Medulla oblongata (tissue), 1 donor: ENCODE measurements around the gene BCKDHB.
A peak's percentile ranks its signal among the peaks of the same experiment; 100 is the strongest.

Experiments
- DNase-seq: peaks from one replicate; pipeline ENCODE4 v3.0.0-alpha.2; 2015; ENCODE audit errors: extremely low spot score

Gene BCKDHB

DNA sequence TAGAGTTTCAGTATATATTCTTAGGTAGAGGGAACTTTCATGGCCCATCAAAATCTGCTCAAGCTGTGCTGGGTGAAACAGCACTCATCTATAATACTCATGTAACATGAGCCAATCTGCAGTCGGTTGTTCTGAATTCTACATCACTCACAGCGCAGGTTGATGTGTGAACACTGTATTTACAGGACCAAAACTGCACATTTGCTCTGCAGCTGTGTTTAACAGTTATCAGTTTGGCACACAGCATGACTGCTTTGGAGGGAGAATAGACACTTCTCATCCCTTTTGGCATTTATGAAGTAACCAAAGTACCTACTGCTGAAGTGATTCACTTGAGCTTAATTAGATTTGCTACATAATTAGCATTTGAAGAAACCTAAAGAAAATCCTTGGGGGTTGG lies 225.1 kb downstream of the BCKDHB start:
- DNase-seq, result no peak

DNA sequence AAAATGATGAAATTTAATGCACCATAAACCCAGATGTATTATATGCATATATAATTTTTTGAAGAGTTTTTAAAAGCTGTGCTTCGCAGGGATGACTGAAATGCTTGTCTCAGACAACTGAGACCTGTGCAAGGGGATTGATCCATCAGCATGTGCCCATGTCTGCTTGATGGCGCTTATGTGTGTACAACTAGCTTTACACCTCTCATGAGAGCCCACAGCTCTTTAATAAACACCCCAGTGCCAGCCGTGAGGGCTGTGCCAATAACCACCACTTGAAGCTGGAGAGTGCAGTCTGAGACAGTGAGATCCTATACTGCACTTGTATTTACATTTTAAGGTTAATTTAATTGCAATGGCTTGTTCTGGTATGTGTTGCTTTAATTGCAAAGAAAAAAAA lies 225.5 kb downstream of the BCKDHB start:
- DNase-seq, result no peak

DNA sequence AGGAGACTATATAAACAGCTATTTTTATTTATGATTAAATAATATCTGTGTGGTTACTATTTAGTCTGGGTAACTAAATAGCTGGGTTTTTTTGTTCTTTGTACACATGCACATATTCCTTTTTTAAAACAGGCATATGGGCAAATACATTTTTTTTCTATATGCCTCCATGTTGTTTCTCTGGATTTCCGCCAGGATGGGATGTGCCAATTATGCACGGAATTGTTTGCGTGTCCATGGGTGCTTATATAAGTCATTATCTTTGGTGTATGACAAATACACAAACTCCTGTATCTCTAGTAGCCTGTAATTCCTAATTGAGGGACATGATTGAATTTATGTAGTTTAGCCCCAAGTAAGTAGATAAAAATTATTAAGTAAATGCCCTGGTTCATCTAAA lies 226.9 kb downstream of the BCKDHB start:
- DNase-seq, result no peak

DNA sequence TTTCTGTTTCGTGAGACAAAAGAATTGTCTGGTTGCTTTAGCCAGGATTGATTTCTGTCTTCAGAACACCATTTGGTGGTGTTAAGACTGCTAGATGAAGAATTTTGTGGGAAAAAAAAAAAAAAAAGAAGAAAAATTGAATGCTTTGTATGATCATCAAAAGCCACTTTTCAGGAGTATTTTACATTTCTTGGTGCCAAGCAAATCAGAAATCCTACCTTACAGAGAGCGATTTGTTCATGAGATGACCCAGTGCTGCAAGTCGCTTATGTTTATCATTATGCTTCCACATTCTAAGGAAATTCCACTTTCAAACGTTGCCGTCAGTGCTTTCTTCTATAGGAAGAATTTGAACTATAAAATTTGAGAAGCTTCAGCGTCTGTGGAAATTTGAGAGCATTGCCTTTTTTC lies 228.7 kb downstream of the BCKDHB start:
- no peak for DNase-seq

GRCh38 chr6:80336911-80337310 lies 230.4 kb downstream of the BCKDHB start:
- no peak for DNase-seq

DNA sequence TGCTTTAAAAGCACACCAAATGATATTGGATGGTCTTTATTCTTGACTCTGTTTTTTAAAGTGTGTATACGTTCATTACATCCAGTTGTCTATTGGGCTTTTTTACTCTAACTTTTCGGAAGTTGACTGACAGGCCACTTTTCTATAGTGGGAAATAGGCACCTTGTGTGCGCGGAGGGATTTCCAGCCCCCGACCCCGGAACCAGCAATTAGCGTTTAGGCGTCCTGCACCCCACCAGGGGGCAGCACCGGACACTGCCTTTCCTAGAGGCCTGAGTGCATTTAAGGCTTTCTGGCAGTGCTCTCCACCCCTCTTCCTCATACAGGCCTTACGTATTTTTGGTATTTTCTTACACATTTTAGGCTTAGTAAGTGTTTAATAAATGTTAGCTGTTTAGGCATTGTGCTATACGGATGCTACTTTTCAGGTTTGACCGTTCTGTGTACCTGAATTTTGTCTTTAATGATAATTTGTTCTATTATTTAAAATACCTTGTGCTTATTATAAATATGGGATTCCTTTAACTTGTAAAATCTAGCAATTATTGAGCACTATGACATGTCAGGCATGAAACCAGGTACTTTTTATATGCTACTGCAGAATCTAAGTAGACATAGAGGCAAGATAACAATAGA lies 231.8 kb downstream of the BCKDHB start:
- peak; percentile 60 for DNase-seq

DNA sequence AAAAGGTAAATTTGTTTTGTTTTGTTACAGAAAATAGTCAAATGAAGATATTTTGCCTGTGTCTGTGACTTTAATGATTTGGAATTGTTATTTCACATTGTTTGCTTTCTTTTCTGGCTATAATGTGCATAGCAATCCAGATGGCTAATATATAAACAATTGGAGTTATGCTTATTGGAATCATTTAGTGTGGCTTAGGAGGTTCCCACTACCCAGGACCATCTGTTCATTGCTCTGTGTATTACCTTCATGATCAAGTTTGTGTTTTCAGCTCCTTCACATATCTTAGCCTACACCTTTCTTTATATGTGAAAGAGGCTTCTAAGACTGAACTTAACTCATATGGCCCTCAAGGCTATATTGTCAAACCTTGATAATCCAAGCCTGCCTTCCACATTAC lies 232.9 kb downstream of the BCKDHB start:
- DNase-seq, result no peak

DNA sequence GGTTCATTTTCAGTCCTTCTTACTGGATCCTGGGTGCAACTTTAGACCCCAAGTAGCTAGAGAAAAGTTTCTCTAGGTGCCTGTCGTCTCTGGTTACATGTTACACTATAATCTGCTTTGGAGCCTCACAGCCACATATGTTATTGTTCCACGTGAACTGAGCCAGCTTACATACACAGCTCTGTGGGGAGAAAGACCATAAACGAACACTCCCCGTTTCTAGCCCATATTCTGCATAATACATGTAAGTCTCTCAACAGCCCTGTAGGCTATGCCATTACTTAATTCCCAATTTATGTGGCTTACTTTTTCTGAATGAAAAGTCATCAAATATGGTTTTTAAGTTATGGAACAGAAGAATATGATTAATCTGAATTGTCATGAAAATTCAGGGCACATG lies 233.8 kb downstream of the BCKDHB start:
- DNase-seq, result no peak

DNA sequence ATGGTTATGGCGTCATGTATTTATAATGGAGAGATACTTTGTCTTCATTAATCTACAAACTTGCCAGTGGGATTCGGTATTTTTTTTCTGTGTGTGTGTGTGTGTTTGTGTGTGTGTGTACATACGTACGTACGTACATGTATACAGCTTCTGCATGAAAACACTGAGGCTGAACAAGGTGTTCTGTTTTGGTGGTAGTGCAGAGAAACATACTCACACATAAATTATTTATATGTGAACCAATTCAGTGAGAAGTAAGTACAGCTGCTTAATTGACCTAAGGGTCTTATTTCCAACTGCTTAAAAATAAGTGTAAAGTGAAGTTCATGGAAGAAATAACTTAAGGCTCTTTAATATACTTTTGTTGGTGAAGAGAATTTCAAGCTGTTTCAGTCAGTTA lies 234.2 kb downstream of the BCKDHB start:
- no peak for DNase-seq

- DNase-seq, result no peak
Observed at GRCh38 chr6:80341330-80341729, 234.9 kb downstream of the BCKDHB start.

- no peak for DNase-seq
Observed at GRCh38 chr6:80343511-80343910, 237.0 kb downstream of the BCKDHB start.

GRCh38 chr6:80347101-80347500 lies 240.6 kb downstream of the BCKDHB start:
- DNase-seq, result no peak

- no peak for DNase-seq
Observed at GRCh38 chr6:80348263-80348662, 241.8 kb downstream of the BCKDHB start.

DNA sequence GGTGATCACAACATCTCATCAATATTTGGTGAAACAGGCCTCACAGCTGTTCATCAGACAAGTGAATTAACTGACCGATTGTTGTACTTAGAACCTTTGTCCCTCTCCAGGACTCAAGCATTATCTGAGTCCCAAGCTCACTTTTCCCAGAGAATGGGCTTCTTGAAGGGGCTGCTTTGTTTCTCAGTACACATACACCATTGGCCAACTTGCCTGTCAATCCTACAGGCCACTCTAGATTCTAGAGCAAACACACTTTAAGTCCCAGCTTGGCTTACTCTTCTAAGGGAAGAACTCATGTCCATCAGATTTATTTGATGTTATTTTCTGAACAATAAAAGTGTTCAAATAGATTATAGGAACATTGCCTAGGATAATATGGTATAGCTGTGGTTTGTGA lies 249.5 kb downstream of the BCKDHB start:
- no peak for DNase-seq

DNA sequence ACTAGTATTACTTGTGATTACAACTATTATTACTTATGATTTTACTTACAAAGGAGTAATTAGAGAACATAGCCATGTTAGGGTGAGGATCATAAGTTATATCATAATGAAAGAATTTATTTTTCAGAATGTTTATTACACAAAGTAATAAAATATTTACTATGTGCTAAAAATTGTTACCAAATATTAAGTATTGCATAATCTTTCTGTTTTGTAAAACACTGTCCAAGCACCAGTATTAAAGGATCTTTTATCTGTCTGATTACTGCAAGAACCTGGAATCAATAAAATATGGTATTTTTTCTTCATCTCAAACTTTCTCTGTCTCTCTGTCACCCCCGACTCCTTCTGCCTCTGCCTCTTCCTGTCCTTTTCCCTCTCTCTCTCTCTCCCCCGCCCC lies 250.1 kb downstream of the BCKDHB start:
- no peak for DNase-seq

- no peak for DNase-seq
Observed at GRCh38 chr6:80357081-80357480, 250.6 kb downstream of the BCKDHB start.

- no peak for DNase-seq
Observed at GRCh38 chr6:80357674-80358073, 251.2 kb downstream of the BCKDHB start.

GRCh38 chr6:80363501-80364122 lies 257.1 kb downstream of the BCKDHB start:
- DNase-seq, result no peak

- peak; percentile 66 for DNase-seq
Observed at GRCh38 chr6:80364149-80364548, 257.7 kb downstream of the BCKDHB start.

GRCh38 chr6:80366051-80366450 lies 259.6 kb downstream of the BCKDHB start:
- no peak for DNase-seq

- DNase-seq, result peak; percentile 44
Observed at GRCh38 chr6:80366714-80367113, 260.2 kb downstream of the BCKDHB start.

DNA sequence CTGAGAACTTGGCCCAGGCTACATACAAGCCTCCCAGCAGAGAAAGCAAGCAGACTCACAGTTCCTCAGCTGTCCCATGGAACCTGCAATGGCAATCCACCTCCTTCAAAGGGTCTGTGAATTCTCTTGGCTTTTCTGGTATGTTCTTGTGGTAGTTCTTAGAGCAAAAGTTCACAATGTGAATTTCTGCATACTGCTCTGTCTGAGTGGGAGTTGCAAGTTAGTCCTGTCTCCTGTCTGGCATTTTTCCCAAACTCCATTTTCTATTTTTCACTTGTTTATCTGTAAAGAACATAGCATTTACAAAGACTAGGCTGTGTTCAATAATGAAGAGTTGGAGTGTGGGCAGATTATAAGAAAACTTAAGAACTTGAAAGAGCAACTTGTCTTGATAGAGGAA lies 269.9 kb downstream of the BCKDHB start:
- no peak for DNase-seq

GRCh38 chr6:80380566-80380965 lies 274.1 kb downstream of the BCKDHB start:
- no peak for DNase-seq

DNA sequence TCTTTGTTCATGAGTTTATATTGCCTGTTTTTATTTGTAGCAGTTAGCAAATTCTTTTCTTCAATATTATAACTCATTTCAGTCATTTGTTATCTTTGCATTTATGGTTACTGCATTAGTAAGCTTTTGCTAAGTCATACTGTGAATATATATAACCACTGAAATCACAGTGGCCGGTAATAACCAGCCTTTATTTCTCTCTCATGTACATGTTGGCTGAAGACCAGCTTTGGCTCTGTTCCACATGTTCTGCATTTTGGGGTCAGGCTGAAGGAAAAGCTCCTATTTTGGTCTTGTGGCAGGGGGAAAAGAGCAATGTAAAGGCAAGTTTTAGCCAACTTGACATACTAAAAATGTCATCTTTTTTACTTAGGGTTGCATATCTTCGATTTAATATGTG lies 276.3 kb downstream of the BCKDHB start:
- no peak for DNase-seq
